Activated T-cell treated with anti-CD3 and anti-CD28 coated beads, Interleukin-2, amount 50 U/mL, for 72 hours (primary cell): Measurements from ENCODE around the gene AZIN2. TPM values are rescaled to one million over a fixed set of nuclear protein-coding genes. Genes with fewer than 3 reads are reported as not detected.

ENCODE experiments used
- ATAC-seq, 2 donors: fragments of 150-1000 bp; cut with Tn5 transposase; replicated peaks in 1 of 2; 2 replicates each; pipeline ENCODE4 v1.10.0; 2021; ENCODE audit warnings: moderate library complexity in 2 of 2, mild to moderate bottlenecking in 1 of 2
- DNase-seq, 2 donors: peaks; one replicate each; pipeline ENCODE4 v3.0.0; 2021 to 2022; ENCODE audit warnings: mixed read lengths in 1 of 2
- H3K27ac Mint-ChIP-seq: one replicate; pipeline ENCODE4 v1.8.0; 2022; ENCODE audit warnings: mild to moderate bottlenecking, moderate library complexity, mixed read lengths
- H3K27me3 Mint-ChIP-seq: one replicate; pipeline ENCODE4 v1.8.0; 2022; ENCODE audit warnings: low read depth, mixed read lengths
- H3K36me3 Mint-ChIP-seq, 2 donors: one replicate each; pipeline ENCODE4 v1.8.0; 2022; ENCODE audit warnings: mixed read lengths in 2 of 2, mild to moderate bottlenecking in 1 of 2; ENCODE audit not compliant: insufficient read depth in 2 of 2
- H3K4me1 Mint-ChIP-seq: one replicate; pipeline ENCODE4 v1.8.0; 2022; ENCODE audit warnings: low read depth, mixed read lengths
- H3K4me3 Mint-ChIP-seq, 2 donors: one replicate each; pipeline ENCODE4 v1.8.0; 2022; ENCODE audit warnings: mild to moderate bottlenecking in 2 of 2, mixed read lengths in 2 of 2, moderate library complexity in 2 of 2
- H3K9me3 Mint-ChIP-seq, 2 donors: one replicate each; pipeline ENCODE4 v1.8.0; 2022; ENCODE audit warnings: mixed read lengths in 2 of 2
- total RNA-seq, 2 donors: library from RNA; stranded (reverse); gene quantifications; one replicate each; pipeline ENCODE4 v1.2.3, GENCODE V29; 2022

AZIN2 gene
- total RNA-seq, 2 donors from 2014 or later, result 2.5 to 4.1 TPM

- H3K27me3 Mint-ChIP-seq, result no peaks in the 10 kb centered on the region
- no peaks in the 10 kb centered on the region for H3K36me3 Mint-ChIP-seq
- H3K4me1 Mint-ChIP-seq, result no peaks in the 10 kb centered on the region
- ATAC-seq, result no peak
- H3K4me3 Mint-ChIP-seq, result no peak overlapping the region
- no peak for DNase-seq
- H3K27ac Mint-ChIP-seq, result no peak overlapping the region
- H3K9me3 Mint-ChIP-seq, result no peaks in the 10 kb centered on the region
Observed at GRCh38 chr1:33162141-33162540, 81.2 kb downstream of the AZIN2 start.

GRCh38 chr1:33163621-33164519 is 82.9 kb downstream of the AZIN2 start:
- Mint-ChIP-seq H3K27ac (no peak overlapping the region), H3K9me3 (no peaks in the 10 kb centered on the region), H3K4me3 (no peak overlapping the region), H3K4me1 (no peaks in the 10 kb centered on the region), H3K27me3 (no peaks in the 10 kb centered on the region), H3K36me3 (no peaks in the 10 kb centered on the region)
- DNase-seq, result no peak
- no peak for ATAC-seq

DNA sequence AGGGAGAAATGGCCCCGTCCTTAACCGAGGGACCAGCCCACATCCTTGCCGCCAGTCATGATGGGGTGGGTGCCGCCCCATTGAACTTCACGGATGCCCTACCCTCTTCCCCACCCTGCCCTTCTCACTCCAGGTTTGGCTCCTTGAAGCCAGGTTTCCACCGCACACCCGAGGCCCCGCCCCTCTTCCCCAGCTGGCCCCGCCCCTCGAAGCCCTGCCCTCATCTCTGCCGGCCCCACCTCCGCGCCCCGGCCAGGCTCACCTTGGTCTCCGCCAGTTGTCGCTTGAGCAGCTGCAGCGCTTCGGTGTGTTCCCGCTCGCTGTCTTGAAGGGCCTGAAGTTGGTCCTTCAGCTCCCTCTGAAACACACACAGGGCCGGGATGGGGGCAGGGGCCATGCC is 84.3 kb downstream of the AZIN2 start:
- no peak for ATAC-seq
- Mint-ChIP-seq H3K4me1 (no peaks in the 10 kb centered on the region), H3K27ac (no peak overlapping the region), H3K9me3 (no peaks in the 10 kb centered on the region), H3K36me3 (no peaks in the 10 kb centered on the region), H3K4me3 (no peak overlapping the region), H3K27me3 (no peaks in the 10 kb centered on the region)
- DNase-seq, result no peak

GRCh38 chr1:33165809-33166208 is 84.9 kb downstream of the AZIN2 start:
- ATAC-seq, result no peak
- Mint-ChIP-seq H3K4me3 (no peak overlapping the region), H3K4me1 (no peaks in the 10 kb centered on the region), H3K9me3 (no peaks in the 10 kb centered on the region), H3K36me3 (no peaks in the 10 kb centered on the region), H3K27ac (no peak overlapping the region), H3K27me3 (no peaks in the 10 kb centered on the region)
- DNase-seq, result no peak

DNA sequence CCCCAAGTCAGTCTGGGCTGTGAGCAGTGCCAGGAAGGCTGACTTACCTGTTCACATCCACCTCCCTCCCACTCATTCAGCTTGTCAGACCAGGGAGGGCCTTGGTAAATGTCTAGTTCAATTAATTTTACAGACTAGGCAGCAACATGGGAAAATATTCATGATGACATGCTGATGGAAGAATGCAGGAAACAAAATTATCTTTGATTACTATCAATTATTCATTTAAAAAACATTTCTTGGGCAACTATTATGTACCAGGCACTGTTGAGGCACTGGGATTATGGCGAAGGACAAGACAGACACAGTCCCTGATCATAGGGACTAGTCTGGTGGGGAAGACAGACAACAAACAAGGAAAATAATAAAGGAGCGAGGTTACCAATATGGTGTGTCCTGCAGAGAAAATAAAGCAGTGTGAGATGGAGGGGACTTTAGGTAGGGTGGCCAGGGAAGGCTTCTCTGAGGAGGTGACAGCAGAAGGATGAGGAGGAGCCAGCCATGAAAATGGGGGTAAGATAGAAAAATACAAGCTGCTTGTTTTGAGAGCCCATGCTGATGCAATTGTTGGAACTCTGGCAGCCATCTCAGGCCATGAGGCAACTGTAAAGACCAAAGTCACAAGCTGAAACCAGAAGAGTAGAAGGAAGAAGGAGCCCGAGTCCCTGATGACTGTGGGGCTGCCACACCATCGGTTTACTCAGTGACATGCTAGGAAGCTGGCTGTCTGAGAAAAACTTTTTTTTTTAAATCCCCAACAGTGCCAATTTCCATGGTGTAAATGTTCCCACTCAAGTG is 86.9 kb downstream of the AZIN2 start:
- peak overlapping the region; percentile 26 for H3K27ac Mint-ChIP-seq
- no peaks in the 10 kb centered on the region for H3K36me3 Mint-ChIP-seq
- H3K9me3 Mint-ChIP-seq, result no peaks in the 10 kb centered on the region
- no peaks in the 10 kb centered on the region for H3K4me1 Mint-ChIP-seq
- no peaks in the 10 kb centered on the region for H3K27me3 Mint-ChIP-seq
- H3K4me3 Mint-ChIP-seq, result no peak overlapping the region
- DNase-seq (no peak), ATAC-seq (no peak)

DNA sequence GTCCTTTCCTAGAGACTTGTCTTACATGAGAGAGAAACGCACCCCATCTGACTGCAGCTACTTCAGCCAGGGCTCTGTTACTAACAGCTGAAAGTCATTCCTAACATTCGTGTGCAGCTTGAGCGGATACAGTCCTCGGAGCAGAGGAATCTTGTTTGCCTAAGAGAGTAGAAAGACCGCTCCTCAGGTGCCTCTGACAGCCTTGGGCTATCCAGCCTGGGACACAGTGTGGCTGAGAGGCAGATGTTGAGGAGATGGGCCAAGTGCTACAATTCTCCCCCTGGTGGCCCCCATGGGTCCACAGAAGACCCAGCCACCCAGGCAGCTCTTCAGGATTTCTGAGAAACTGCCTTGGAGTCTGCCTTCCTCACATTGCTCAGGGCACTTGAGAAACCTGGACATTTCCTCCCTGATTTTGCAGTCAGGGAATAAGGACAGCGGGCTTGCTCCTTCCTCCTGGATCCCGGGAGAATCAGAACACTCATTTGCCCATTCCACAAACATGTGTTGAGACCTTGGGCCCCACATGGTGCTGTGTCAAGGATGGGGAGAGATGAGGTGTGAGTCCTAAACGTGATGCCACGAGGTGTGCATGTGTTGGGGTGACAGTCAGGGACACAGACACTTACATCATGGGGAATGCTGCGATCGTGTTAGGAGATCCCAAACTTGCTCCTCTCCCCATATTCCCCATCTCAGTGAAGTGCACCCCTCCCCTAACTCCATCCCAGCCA is 87.8 kb downstream of the AZIN2 start:
- Mint-ChIP-seq H3K4me1 (no peaks in the 10 kb centered on the region), H3K9me3 (no peaks in the 10 kb centered on the region), H3K4me3 (no peak overlapping the region), H3K36me3 (no peaks in the 10 kb centered on the region), H3K27me3 (no peaks in the 10 kb centered on the region), H3K27ac (no peak overlapping the region)
- DNase-seq, result no peak
- no peak for ATAC-seq

- Mint-ChIP-seq H3K36me3 (no peaks in the 10 kb centered on the region), H3K27ac (no peak overlapping the region), H3K9me3 (no peaks in the 10 kb centered on the region), H3K4me3 (no peak overlapping the region), H3K4me1 (no peaks in the 10 kb centered on the region), H3K27me3 (no peaks in the 10 kb centered on the region)
- DNase-seq (no peak), ATAC-seq (no peak)
Observed at GRCh38 chr1:33169290-33170055, 88.5 kb downstream of the AZIN2 start.

Other genes with a start within 250 kb of the AZIN2 start
- gene FNDC5, start 210.2 kb upstream of the AZIN2 start, total RNA-seq, result not detected
- under 1 TPM in 1 of 2 donors, not detected in 1; 0.36 TPM for gene HPCA, start 194.7 kb upstream of the AZIN2 start, total RNA-seq
- 1 to 10 TPM; 1.4 to 2.0 TPM for gene TMEM54, start 179.8 kb upstream of the AZIN2 start, total RNA-seq
- 100 to 1,000 TPM in 1 of 2 donors, 10 to 100 TPM in 1; 99.9 to 148 TPM for gene RNF19B, start 116.3 kb upstream of the AZIN2 start, total RNA-seq
- gene AK2, start 44.3 kb upstream of the AZIN2 start, total RNA-seq, result 100 to 1,000 TPM; 217 to 223 TPM
- gene TRIM62, start 100.9 kb downstream of the AZIN2 start, total RNA-seq, result 1 to 10 TPM; 4.1 to 8.1 TPM
- 10 to 100 TPM; 16.9 to 23.9 TPM for gene ZNF362, start 175.3 kb downstream of the AZIN2 start, total RNA-seq
- gene A3GALT2, start 239.9 kb downstream of the AZIN2 start, total RNA-seq, result not detected